Activated T-cell treated with anti-CD3 and anti-CD28 coated beads, Interleukin-2, amount 50 U/mL, for 24 hours (primary cell): Measurements from ENCODE around the gene MSH2.
"Not testable (repeated sequence)": the region's sequence is repeated elsewhere in the genome, so short reads cannot be mapped to it uniquely, and the experiment has no call there.

Source experiments
- DNase-seq: peaks from one replicate; pipeline ENCODE4 v3.0.0-alpha.2; 2020
- H3K27ac Mint-ChIP-seq: 2 replicates; pipeline ENCODE4 v1.8.0; 2020; ENCODE audit warnings: mild to moderate bottlenecking, mixed read lengths
- H3K27me3 Mint-ChIP-seq: 2 replicates; pipeline ENCODE4 v1.8.0; 2020; ENCODE audit warnings: mixed read lengths
- H3K36me3 Mint-ChIP-seq: 2 replicates; pipeline ENCODE4 v1.8.0; 2020; ENCODE audit warnings: low read depth, mixed read lengths
- H3K4me1 Mint-ChIP-seq: 2 replicates; pipeline ENCODE4 v1.8.0; 2020; ENCODE audit warnings: low read depth, mixed read lengths
- H3K4me3 Mint-ChIP-seq: 2 replicates; pipeline ENCODE4 v1.8.0; 2020; ENCODE audit warnings: mild to moderate bottlenecking, moderate library complexity, mixed read lengths
- H3K9me3 Mint-ChIP-seq: 2 replicates; pipeline ENCODE4 v1.8.0; 2020; ENCODE audit warnings: mixed read lengths

Gene MSH2

DNA sequence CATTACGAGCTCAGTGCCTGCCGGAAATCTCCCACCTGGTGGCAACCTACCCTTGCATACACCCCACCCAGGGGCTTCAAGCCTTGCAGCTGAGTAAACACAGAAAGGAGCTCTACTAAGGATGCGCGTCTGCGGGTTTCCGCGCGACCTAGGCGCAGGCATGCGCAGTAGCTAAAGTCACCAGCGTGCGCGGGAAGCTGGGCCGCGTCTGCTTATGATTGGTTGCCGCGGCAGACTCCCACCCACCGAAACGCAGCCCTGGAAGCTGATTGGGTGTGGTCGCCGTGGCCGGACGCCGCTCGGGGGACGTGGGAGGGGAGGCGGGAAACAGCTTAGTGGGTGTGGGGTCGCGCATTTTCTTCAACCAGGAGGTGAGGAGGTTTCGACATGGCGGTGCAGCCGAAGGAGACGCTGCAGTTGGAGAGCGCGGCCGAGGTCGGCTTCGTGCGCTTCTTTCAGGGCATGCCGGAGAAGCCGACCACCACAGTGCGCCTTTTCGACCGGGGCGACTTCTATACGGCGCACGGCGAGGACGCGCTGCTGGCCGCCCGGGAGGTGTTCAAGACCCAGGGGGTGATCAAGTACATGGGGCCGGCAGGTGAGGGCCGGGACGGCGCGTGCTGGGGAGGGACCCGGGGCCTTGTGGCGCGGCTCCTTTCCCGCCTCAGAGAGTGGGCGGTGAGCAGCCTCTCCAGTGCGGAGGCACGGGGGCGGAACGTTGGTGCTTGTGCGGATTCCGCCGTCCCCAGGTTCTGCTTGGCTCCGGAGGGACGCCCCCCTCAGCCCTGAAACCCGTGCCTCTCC is at the start of gene MSH2:
Gene MSH2, plus strand, starts transcription at position 352 of the 804 bp plus-strand sequence. Its CDS starts 36 bp downstream, at position 388.
- peak; percentile 94 for DNase-seq
- Mint-ChIP-seq H3K4me3 (peak within 1 kb of the TSS; percentile 96), H3K4me1 (peaks cover 37% of the 10 kb centered on the region), H3K27ac (peak within 1 kb of the TSS; percentile 98), H3K36me3 (peaks cover 42% of the 10 kb centered on the region), H3K27me3 (no peaks in the 10 kb centered on the region), H3K9me3 (no peaks in the 10 kb centered on the region)

DNA sequence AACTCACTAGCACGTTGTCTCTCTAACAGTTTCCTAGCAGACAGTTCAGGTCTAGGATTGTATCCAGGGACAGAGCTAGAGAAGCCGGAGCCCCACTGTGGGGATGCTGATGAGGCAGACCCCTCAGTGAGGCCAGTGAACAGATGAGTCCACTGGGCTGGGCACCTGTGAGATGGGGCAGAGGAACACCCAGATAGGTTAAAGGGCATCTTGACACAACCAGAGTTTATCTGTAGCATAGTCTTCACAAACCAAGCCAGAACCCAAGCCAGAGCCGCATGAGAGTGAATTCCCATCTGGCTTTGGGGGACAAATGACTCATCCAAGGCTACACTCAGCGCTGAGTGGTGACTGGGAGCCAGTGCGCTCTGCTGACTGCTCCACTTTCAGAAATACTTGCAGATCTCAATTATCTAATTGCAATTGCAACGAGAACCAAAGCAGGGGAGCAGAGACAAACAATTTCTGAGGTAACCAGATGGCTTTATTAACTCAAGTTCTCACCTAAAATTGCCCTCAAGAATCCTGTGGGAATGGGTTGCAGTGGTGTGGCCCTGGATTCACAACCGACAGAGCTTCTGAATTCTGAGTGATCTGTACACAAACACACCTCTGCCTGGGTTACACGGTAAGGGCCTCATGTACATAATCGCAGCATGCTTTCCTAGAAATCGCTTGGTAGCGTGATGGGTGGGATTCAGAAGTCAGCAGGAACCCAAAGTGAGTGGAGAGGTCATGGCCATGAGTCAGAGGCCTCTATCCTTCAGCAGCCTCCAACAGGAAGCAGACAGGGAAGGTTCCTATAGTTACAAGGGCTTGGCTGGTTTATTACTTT is 48.7 kb upstream of the MSH2 start:
- Mint-ChIP-seq H3K9me3 (no peaks in the 10 kb centered on the region), H3K4me1 (no peaks in the 10 kb centered on the region), H3K27me3 (no peaks in the 10 kb centered on the region), H3K4me3 (no peak overlapping the region), H3K36me3 (no peaks in the 10 kb centered on the region), H3K27ac (no peak overlapping the region)
- no peak for DNase-seq

- Mint-ChIP-seq H3K36me3 (no peaks in the 10 kb centered on the region), H3K27me3 (no peaks in the 10 kb centered on the region), H3K4me1 (no peaks in the 10 kb centered on the region), H3K4me3 (no peak overlapping the region), H3K27ac (no peak overlapping the region), H3K9me3 (no peaks in the 10 kb centered on the region)
- DNase-seq: no peak
These were observed 48.1 kb upstream of the MSH2 start for GRCh38 chr2:47354848-47355204.

DNA sequence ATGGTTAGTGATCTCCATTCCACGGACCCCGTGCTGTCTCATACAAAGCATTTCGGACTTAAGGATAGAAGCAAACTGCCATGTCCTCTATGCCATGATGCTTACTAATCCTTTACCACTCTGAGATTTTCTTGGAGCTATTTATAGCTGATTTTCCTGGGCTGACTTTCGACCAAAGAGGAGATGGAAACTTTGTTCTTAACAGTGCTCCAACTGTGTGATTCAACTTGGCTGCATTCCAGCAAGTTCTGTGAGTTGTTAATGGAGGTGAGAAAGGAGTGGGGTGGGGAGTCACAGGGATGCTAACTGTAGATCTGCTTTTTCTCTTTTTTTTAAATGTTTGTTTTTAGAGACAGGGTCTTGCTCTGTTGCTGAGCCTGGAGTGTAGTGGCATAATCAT is 45.5 kb upstream of the MSH2 start:
- H3K36me3 Mint-ChIP-seq: no peaks in the 10 kb centered on the region
- no peaks in the 10 kb centered on the region for H3K9me3 Mint-ChIP-seq
- DNase-seq: no peak
- no peaks in the 10 kb centered on the region for H3K4me1 Mint-ChIP-seq
- no peaks in the 10 kb centered on the region for H3K27me3 Mint-ChIP-seq
- no peak overlapping the region for H3K4me3 Mint-ChIP-seq
- no peak overlapping the region for H3K27ac Mint-ChIP-seq

DNA sequence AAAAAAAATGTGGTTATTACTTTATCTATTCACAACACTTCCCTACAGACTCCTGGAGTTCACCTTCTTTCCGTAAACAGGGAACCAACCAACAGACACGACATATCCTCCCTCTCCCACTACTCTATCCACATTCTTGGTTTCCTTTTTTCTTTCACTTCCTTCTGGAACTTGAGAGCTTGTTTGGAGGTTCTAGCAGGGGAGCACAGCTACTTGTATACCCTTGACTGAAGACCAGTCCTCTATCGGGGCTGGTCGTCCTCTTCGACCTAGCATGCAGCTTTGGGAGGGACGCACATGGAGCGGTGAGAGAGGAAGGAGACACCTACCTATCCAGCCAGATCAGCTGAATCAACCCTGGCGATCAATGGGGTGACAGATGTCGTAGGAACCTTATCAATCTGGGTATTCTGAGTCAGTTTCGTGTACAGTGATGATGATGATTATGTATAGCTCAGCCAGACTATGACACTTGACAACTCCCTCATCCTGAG is 43.5 kb upstream of the MSH2 start:
- Mint-ChIP-seq H3K27me3 (no peaks in the 10 kb centered on the region), H3K4me3 (no peak overlapping the region), H3K27ac (no peak overlapping the region), H3K4me1 (no peaks in the 10 kb centered on the region), H3K36me3 (no peaks in the 10 kb centered on the region), H3K9me3 (no peaks in the 10 kb centered on the region)
- DNase-seq: no peak

- H3K27me3 Mint-ChIP-seq: no peaks in the 10 kb centered on the region
- no peaks in the 10 kb centered on the region for H3K4me1 Mint-ChIP-seq
- H3K27ac Mint-ChIP-seq: no peak overlapping the region
- H3K9me3 Mint-ChIP-seq: no peaks in the 10 kb centered on the region
- no peak overlapping the region for H3K4me3 Mint-ChIP-seq
- DNase-seq: no peak
- H3K36me3 Mint-ChIP-seq: no peaks in the 10 kb centered on the region
These were observed 42.7 kb upstream of the MSH2 start for GRCh38 chr2:47360283-47360682.

DNA sequence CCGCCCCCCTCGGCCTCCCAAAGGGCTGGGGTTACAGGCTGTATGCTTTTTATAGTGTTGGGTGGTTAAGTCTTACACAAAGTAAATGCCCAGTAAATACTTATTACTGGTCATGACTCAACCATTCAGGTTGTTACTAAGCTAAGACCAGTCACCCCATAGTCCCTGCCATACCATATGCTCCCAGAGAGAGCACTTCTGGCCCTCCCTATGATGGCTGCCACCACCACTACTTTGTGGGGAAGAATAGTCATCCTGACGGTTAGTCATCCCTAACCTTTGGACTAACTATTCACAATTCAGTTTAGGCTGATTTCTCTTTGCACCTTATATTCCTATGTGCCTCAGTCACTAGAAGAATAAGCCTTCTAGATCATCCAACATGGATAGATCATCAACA is 42.0 kb upstream of the MSH2 start:
- Mint-ChIP-seq H3K27ac (no peak overlapping the region), H3K4me3 (no peak overlapping the region), H3K4me1 (no peaks in the 10 kb centered on the region), H3K36me3 (no peaks in the 10 kb centered on the region), H3K27me3 (no peaks in the 10 kb centered on the region), H3K9me3 (no peaks in the 10 kb centered on the region)
- no peak for DNase-seq

DNA sequence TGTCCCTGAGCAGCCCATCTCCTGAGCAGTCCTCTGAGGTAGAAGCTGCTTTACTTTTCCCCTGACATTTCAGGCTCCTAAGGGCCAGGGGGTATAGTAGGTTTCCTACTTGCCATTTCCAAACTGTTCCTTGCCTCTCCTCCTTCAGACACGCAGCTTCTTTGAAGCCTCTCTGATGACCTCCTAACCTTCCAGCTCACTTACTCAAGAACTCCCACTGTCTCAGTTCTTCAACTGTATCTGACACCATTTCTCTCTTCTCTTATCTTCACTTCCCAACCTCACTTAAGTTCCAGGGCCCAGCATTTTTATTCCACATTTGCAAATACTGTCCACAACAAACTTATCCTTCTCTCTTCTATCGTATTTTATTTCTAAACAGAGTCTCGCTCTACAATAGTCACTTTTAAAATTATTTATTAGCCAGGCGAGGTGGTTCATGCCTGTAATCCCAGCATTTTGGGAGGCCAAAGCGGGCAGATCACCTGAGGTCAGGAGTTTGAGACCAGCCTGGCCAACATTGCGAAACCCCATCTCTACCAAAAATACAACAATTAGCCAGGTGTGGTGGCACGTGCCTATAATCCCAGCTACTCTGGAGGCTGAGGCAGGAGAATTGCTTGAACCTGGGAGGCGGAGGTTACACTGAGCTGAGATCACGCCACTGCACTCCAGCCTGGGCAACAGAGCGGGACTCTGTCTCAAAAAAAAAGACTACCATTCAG is 41.3 kb upstream of the MSH2 start:
- H3K4me3 Mint-ChIP-seq, H3K27ac Mint-ChIP-seq, DNase-seq, H3K27me3 Mint-ChIP-seq, H3K36me3 Mint-ChIP-seq, H3K9me3 Mint-ChIP-seq, H3K4me1 Mint-ChIP-seq: not testable (repeated sequence)

DNA sequence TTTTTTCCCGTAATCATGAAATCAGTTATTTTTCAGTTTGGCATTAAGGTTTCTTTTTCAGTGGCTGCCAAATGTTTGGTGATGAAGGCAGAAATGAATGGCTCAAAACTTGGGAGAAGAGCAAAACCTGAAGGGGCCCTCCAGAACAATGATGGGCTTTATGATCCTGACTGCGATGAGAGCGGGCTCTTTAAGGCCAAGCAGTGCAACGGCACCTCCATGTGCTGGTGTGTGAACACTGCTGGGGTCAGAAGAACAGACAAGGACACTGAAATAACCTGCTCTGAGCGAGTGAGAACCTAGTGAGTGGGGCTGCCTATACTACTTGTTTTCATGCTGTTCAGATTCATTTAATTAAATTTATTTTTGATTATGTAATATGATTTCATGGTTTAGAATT is 29.2 kb upstream of the MSH2 start:
- Mint-ChIP-seq H3K36me3 (no peaks in the 10 kb centered on the region), H3K27ac (no peak overlapping the region), H3K4me3 (no peak overlapping the region), H3K27me3 (peaks cover 20% of the 10 kb centered on the region), H3K4me1 (peaks cover 1% of the 10 kb centered on the region), H3K9me3 (no peaks in the 10 kb centered on the region)
- DNase-seq: no peak

DNA sequence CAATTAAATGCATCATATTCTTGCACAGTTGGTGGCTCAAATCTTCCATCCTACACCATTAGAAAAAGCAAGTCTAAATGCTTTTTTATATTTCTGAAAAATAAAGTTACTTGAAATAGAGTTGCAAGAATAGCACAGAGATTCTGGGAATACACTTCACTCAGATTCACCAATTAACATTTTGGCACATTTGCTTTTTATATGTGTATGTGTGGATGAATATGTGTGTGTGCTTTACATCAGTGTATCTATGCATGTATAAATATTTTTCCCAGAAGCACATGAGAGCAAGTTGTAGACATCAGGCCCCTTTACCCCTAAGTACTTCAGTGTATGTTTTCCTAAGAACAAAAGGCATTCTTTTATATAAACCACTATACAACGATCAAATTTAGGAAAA is 27.6 kb upstream of the MSH2 start:
- DNase-seq: no peak
- Mint-ChIP-seq H3K27ac (no peak overlapping the region), H3K36me3 (no peaks in the 10 kb centered on the region), H3K4me1 (no peaks in the 10 kb centered on the region), H3K4me3 (no peak overlapping the region), H3K9me3 (no peaks in the 10 kb centered on the region), H3K27me3 (peaks cover 20% of the 10 kb centered on the region)

DNA sequence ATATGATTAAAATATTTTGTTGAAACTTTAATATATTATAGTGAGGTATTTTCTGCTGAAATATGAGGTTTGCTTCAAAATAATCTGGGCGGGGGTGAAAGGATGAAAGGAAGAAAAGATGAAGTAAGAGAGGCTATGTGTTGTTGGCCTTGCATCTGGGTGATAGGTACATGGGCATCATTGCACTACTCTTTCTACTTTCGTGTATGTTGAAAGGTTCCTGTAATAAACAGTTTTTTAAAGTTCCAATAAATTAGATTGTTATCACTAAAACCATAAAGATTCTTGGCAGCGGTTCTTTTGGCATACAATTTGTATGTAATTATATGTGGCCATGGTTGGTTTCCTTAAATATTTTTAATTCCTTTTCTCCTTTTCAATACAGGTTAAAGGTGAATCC is 23.6 kb upstream of the MSH2 start:
- H3K4me3 Mint-ChIP-seq: no peak overlapping the region
- H3K4me1 Mint-ChIP-seq: no peaks in the 10 kb centered on the region
- no peak for DNase-seq
- no peak overlapping the region for H3K27ac Mint-ChIP-seq
- no peaks in the 10 kb centered on the region for H3K9me3 Mint-ChIP-seq
- peaks cover 7% of the 10 kb centered on the region for H3K27me3 Mint-ChIP-seq
- H3K36me3 Mint-ChIP-seq: no peaks in the 10 kb centered on the region

DNA sequence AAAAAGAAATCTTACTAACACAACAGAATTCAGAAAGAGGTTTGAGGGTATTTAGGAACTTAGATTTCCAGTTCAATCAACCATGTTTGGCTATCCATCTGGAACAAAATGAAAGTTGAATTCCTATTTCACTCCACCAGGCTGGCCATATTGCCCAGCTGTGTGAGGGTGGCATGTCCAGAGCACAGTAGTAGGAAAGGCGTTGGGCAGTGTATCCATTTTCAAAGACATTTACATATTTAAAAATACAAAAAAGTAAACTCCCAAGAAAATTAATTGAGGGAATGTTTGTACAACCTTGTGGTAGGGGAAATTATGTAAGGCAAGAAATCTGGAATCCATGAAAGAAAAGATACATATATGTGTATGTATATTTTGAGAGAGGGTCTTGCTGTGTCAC is 21.5 kb upstream of the MSH2 start:
- H3K36me3 Mint-ChIP-seq: no peaks in the 10 kb centered on the region
- H3K9me3 Mint-ChIP-seq: no peaks in the 10 kb centered on the region
- no peak for DNase-seq
- no peaks in the 10 kb centered on the region for H3K4me1 Mint-ChIP-seq
- H3K27ac Mint-ChIP-seq: no peak overlapping the region
- peaks cover 7% of the 10 kb centered on the region for H3K27me3 Mint-ChIP-seq
- H3K4me3 Mint-ChIP-seq: no peak overlapping the region

- no peak overlapping the region for H3K27ac Mint-ChIP-seq
- no peaks in the 10 kb centered on the region for H3K36me3 Mint-ChIP-seq
- H3K4me3 Mint-ChIP-seq: no peak overlapping the region
- no peaks in the 10 kb centered on the region for H3K9me3 Mint-ChIP-seq
- no peak for DNase-seq
- H3K4me1 Mint-ChIP-seq: no peaks in the 10 kb centered on the region
- peaks cover 11% of the 10 kb centered on the region for H3K27me3 Mint-ChIP-seq
These were observed 16.4 kb upstream of the MSH2 start for GRCh38 chr2:47386551-47386950.

DNA sequence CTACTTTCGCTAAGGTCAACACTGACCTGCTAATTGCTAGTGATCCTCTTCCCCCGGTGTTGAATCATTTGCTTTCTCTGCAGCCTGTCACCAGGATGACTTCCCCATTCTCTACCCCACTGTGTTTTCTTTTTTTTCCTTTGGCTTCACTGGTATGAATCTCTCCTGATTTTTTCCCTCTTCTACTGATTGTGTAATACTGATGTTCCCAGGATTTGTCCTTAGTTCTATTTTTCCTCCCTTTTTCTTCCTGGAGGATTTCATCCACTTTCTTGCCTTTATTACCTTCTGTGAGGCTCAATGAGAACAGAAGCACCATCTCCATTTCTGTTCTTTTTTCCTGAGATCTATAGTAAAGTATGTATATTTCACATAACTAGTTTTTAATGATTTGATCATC is 14.1 kb upstream of the MSH2 start:
- no peak overlapping the region for H3K4me3 Mint-ChIP-seq
- peaks cover 11% of the 10 kb centered on the region for H3K27me3 Mint-ChIP-seq
- H3K36me3 Mint-ChIP-seq: no peaks in the 10 kb centered on the region
- no peaks in the 10 kb centered on the region for H3K4me1 Mint-ChIP-seq
- no peak overlapping the region for H3K27ac Mint-ChIP-seq
- DNase-seq: no peak
- no peaks in the 10 kb centered on the region for H3K9me3 Mint-ChIP-seq

GRCh38 chr2:47389692-47390091 is 13.3 kb upstream of the MSH2 start:
- H3K4me1 Mint-ChIP-seq: no peaks in the 10 kb centered on the region
- H3K4me3 Mint-ChIP-seq: no peak overlapping the region
- no peaks in the 10 kb centered on the region for H3K36me3 Mint-ChIP-seq
- DNase-seq: no peak
- H3K27ac Mint-ChIP-seq: no peak overlapping the region
- no peaks in the 10 kb centered on the region for H3K9me3 Mint-ChIP-seq
- peaks cover 11% of the 10 kb centered on the region for H3K27me3 Mint-ChIP-seq
